ENCODE data around the gene RPAIN. TPM values are rescaled to one million over a fixed set of nuclear protein-coding genes. Genes with fewer than 3 reads are reported as not detected.

The RPAIN gene
- total RNA-seq, 2 donors from 2014 or later, result 25.4 to 30.7 TPM

DNA sequence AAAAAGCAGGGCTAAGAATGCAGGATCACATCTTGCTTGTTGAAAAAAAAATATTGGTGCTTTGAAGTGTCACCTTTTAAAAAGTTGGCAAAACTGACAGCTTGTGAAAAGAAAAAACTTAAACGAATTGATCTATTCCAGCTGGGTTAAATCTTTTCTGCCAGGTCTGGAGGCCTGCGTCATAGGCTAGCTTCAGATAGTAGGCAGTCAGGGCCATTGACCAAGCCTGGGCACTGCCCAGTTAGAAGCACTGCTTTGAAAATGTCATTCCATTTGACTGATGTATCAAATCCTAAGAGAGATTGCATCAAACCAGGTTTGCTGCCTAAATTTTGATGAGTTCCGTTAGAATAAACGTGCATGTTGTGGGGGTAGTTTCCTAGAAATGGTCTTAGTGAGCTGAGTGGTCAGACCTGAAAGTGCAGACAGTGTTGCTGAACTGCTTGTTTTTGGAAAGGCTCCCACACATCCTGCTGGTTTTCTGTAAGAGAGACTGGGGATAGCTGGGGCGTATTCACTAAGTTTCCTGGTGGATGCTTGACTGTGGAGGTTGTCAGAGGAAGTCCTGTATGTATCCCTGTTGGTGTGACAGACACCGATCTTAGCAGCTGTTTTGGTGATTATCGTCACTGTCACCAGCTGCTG is 39.4 kb upstream of the RPAIN start:
- no peak overlapping the region for H3K4me3 ChIP-seq
- H3K36me3 ChIP-seq, result peaks cover 39% of the 10 kb centered on the region
- TF ChIP-seq, protein P1, sequence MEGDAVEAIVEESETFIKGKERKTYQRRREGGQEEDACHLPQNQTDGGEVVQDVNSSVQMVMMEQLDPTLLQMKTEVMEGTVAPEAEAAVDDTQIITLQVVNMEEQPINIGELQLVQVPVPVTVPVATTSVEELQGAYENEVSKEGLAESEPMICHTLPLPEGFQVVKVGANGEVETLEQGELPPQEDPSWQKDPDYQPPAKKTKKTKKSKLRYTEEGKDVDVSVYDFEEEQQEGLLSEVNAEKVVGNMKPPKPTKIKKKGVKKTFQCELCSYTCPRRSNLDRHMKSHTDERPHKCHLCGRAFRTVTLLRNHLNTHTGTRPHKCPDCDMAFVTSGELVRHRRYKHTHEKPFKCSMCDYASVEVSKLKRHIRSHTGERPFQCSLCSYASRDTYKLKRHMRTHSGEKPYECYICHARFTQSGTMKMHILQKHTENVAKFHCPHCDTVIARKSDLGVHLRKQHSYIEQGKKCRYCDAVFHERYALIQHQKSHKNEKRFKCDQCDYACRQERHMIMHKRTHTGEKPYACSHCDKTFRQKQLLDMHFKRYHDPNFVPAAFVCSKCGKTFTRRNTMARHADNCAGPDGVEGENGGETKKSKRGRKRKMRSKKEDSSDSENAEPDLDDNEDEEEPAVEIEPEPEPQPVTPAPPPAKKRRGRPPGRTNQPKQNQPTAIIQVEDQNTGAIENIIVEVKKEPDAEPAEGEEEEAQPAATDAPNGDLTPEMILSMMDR (IDR thresholded peaks at IDR 0.05), result no peak
- no peaks in the 10 kb centered on the region for H3K4me1 ChIP-seq
- H3K27me3 ChIP-seq, result no peaks in the 10 kb centered on the region
- no peak overlapping the region for H3K9ac ChIP-seq (ENCODE audit: low read depth in 2 of 2, low read length in 2 of 2)
- DNase-seq, result no peak
- intact Hi-C loops (cut with DNase I), result no loop called here
- no peak overlapping the region for H3K27ac ChIP-seq
- H3K9me3 ChIP-seq, result no peaks in the 10 kb centered on the region

DNA sequence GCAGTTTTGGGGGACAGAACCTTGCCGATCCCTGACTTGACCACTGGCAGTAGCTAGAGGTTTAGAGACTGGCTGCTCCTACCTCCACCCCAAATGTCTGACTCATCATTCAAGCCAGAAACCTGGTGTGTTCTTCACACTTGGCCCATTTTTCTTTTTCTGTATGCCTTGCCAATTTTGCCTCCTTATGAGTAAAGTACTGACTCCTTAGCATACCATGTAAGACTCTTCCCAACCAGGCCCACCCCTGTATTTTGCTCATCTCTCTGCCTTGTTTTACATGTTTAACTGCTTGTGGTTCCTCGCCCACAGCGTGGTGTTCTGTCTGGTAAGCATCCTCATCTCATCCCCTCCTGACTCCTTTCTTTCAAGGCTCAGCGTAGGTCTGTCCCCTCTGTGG is 38.4 kb upstream of the RPAIN start:
- no peaks in the 10 kb centered on the region for H3K9me3 ChIP-seq
- H3K4me3 ChIP-seq, result no peak overlapping the region
- TF ChIP-seq, protein P1 (IDR thresholded peaks at IDR 0.05), result no peak
- no peaks in the 10 kb centered on the region for H3K27me3 ChIP-seq
- H3K9ac ChIP-seq (ENCODE audit: low read depth in 2 of 2, low read length in 2 of 2), result no peak overlapping the region
- H3K27ac ChIP-seq, result no peak overlapping the region
- peaks cover 46% of the 10 kb centered on the region for H3K36me3 ChIP-seq
- DNase-seq, result no peak
- H3K4me1 ChIP-seq, result no peaks in the 10 kb centered on the region
- intact Hi-C loops (cut with DNase I), result no loop called here

DNA sequence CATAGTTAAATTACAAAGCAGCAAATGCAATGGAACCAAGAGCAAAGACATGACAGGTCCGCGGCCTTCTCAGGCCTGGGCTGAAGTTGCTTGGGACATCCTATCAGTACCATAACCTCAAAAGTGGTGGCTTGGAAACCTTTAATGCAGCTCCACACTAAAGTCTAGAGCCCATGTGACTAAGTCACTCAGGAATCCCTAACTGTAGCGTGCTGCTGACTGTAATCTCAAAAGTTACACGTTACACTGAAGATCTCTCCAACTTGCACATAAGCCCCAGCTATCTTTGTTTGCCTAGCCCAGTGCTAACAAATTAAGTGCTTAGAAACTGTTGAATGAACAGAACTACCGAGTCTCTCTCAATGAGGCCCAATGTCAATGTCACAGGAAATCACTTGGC is 28.3 kb upstream of the RPAIN start:
- TF ChIP-seq, protein P1 (IDR thresholded peaks at IDR 0.05), result no peak
- Histone ChIP-seq H3K27me3 (no peaks in the 10 kb centered on the region), H3K27ac (no peak overlapping the region), H3K9me3 (no peaks in the 10 kb centered on the region), H3K9ac (ENCODE audit: low read depth in 2 of 2, low read length in 2 of 2) (no peak overlapping the region), H3K4me3 (no peak overlapping the region), H3K36me3 (peaks cover 15% of the 10 kb centered on the region), H3K4me1 (no peaks in the 10 kb centered on the region)
- intact Hi-C loops (cut with DNase I), result no loop called here
- DNase-seq, result no peak

DNA sequence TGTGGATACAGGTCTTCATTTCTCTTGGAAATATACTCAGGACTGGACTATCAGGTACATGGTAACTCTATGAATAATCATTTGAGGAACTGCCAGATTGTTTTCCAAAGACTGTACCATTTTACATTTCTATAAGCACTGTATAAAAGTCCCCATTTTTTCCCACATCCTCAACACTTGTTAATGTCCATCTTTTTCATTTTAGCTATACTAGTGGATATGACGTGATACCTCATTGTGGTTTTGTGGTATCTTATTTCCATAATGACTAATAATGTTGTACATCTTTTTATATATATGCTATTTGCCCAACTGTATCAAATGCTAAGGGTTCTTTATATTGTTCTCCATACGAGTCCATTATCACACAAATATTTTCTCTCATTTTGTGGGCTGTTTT is 23.4 kb upstream of the RPAIN start:
- Histone ChIP-seq H3K4me3 (no peak overlapping the region), H3K9me3 (no peaks in the 10 kb centered on the region), H3K27ac (no peak overlapping the region), H3K4me1 (no peaks in the 10 kb centered on the region), H3K36me3 (peaks cover 8% of the 10 kb centered on the region), H3K27me3 (no peaks in the 10 kb centered on the region), H3K9ac (ENCODE audit: low read depth in 2 of 2, low read length in 2 of 2) (no peak overlapping the region)
- no peak for DNase-seq
- TF ChIP-seq, protein P1 (IDR thresholded peaks at IDR 0.05), result no peak
- intact Hi-C loops (cut with DNase I), result no loop called here

DNA sequence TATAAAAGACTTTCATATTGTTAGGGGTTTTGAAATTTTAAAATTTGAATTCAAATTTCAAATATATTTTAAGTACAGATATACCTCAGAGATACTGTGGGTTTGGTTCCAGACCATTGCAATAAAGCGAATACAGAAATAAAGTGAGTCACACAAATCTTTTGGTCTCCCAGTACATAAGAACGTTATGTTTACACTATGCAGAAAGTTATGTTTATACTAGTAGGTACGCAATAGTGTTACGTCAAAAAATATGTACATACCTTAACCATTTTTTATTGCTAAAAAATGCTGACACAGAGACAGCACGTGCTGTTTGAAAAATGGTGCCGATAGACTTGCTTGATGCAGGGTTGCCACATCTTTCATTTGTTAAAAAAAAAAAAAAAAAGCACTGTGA is 20.2 kb upstream of the RPAIN start:
- DNase-seq, result no peak
- H3K4me3 ChIP-seq, result no peak overlapping the region
- H3K27ac ChIP-seq, result no peak overlapping the region
- H3K9ac ChIP-seq (ENCODE audit: low read depth in 2 of 2, low read length in 2 of 2), result no peak overlapping the region
- TF ChIP-seq, protein P1 (IDR thresholded peaks at IDR 0.05), result no peak
- no peaks in the 10 kb centered on the region for H3K27me3 ChIP-seq
- no peaks in the 10 kb centered on the region for H3K4me1 ChIP-seq
- H3K9me3 ChIP-seq, result no peaks in the 10 kb centered on the region
- intact Hi-C loops (cut with DNase I), result no loop called here
- no peaks in the 10 kb centered on the region for H3K36me3 ChIP-seq
